GM19238 (cell line): ENCODE measurements around the gene VTCN1.
"Not testable (repeated sequence)": the region's sequence is repeated elsewhere in the genome, so short reads cannot be mapped to it uniquely, and the experiment has no call there.

Experiments used
- DNase-seq: peaks from one replicate; pipeline ENCODE4 v3.0.0; 2011; ENCODE audit warnings: low spot score; ENCODE audit not compliant: insufficient read length

The VTCN1 gene

GRCh38 chr1:117167402-117167801 lies 43.3 kb downstream of the VTCN1 start:
- no peak for DNase-seq

- DNase-seq = no peak
Measured at GRCh38 chr1:117166076-117166475, 44.7 kb downstream of the VTCN1 start.

GRCh38 chr1:117164209-117164608 lies 46.5 kb downstream of the VTCN1 start:
- DNase-seq = no peak

GRCh38 chr1:117162816-117163215 lies 47.9 kb downstream of the VTCN1 start:
- no peak for DNase-seq

- no peak for DNase-seq
Measured at GRCh38 chr1:117161887-117162286, 48.8 kb downstream of the VTCN1 start.

- not testable (repeated sequence) for DNase-seq
Measured at GRCh38 chr1:117151305-117151704, 59.4 kb downstream of the VTCN1 start.

- no peak for DNase-seq
Measured at GRCh38 chr1:117150316-117150715, 60.4 kb downstream of the VTCN1 start.

GRCh38 chr1:117147856-117148588 lies 62.7 kb downstream of the VTCN1 start:
- DNase-seq = no peak

GRCh38 chr1:117147341-117147831 lies 63.3 kb downstream of the VTCN1 start:
- no peak for DNase-seq

GRCh38 chr1:117146575-117147340 lies 64.0 kb downstream of the VTCN1 start:
- DNase-seq = no peak

GRCh38 chr1:117146072-117146471 lies 64.7 kb downstream of the VTCN1 start:
- no peak for DNase-seq

GRCh38 chr1:117143871-117144270 lies 66.9 kb downstream of the VTCN1 start:
- DNase-seq = no peak

- no peak for DNase-seq
Measured at GRCh38 chr1:117143172-117143571, 67.6 kb downstream of the VTCN1 start.

- no peak for DNase-seq
Measured at GRCh38 chr1:117142200-117142599, 68.5 kb downstream of the VTCN1 start.

- no peak for DNase-seq
Measured at GRCh38 chr1:117138561-117138960, 72.2 kb downstream of the VTCN1 start.

GRCh38 chr1:117138106-117138505 lies 72.6 kb downstream of the VTCN1 start:
- no peak for DNase-seq

- no peak for DNase-seq
Measured at GRCh38 chr1:117137281-117137855, 73.4 kb downstream of the VTCN1 start.

- DNase-seq = no peak
Measured at GRCh38 chr1:117136749-117137148, 74.0 kb downstream of the VTCN1 start.

- no peak for DNase-seq
Measured at GRCh38 chr1:117135329-117135728, 75.4 kb downstream of the VTCN1 start.

GRCh38 chr1:117130526-117130925 lies 80.2 kb downstream of the VTCN1 start:
- DNase-seq = no peak

- no peak for DNase-seq
Measured at GRCh38 chr1:117128323-117129079, 82.2 kb downstream of the VTCN1 start.

GRCh38 chr1:117127795-117128194 lies 82.9 kb downstream of the VTCN1 start:
- no peak for DNase-seq
